HCT116 (cell line): ENCODE results near the gene STON2.

Experiments
- SP1 ChIP-seq: IDR thresholded peaks from 2 replicates; pipeline ENCODE4 v1.6.1; 2012; ENCODE audit warnings: low read depth
- TF ChIP-seq, protein P1 (sequence below), 3 experiments: fragments of 200-600 bp in 1 of 3; sonication (generic) in 1 of 3; IDR thresholded peaks in 2 of 3; conservative IDR thresholded peaks in 1 of 3; 2 replicates each; pipeline ENCODE4 v1.5.1; 2012 to 2017; ENCODE audit warnings: low read depth in 2 of 3, low read length in 2 of 3, antibody characterized with exemption in 1 of 3, borderline replicate concordance in 1 of 3, control low read depth in 1 of 3, mild to moderate bottlenecking in 1 of 3, mixed read lengths in 1 of 3, mixed run types in 1 of 3, moderate library complexity in 1 of 3; ENCODE audit not compliant: insufficient read depth in 1 of 3

DNA sequence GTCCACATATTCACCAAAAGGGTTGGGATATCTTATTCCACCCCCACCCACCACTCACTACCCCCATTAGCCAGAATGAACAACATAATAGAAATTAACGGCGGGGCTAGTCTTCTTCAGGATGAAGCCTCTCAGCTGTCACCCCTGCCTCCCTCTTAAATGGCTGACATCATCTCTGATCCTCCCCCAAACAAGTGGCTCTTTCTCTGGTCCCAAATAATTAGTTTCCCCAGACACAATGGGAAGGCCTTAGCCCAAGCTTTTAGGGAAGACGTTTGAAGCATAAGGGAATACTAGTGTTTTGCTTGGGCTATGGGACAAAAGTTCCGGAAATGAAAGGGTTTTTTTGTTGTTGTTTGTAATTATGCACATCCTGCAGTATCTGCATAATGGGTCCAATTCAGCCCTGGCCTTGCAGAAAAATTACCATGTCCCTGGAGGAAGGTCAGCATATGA, 13.8 kb downstream of the STON2 start:
- TF ChIP-seq, protein P1, sequence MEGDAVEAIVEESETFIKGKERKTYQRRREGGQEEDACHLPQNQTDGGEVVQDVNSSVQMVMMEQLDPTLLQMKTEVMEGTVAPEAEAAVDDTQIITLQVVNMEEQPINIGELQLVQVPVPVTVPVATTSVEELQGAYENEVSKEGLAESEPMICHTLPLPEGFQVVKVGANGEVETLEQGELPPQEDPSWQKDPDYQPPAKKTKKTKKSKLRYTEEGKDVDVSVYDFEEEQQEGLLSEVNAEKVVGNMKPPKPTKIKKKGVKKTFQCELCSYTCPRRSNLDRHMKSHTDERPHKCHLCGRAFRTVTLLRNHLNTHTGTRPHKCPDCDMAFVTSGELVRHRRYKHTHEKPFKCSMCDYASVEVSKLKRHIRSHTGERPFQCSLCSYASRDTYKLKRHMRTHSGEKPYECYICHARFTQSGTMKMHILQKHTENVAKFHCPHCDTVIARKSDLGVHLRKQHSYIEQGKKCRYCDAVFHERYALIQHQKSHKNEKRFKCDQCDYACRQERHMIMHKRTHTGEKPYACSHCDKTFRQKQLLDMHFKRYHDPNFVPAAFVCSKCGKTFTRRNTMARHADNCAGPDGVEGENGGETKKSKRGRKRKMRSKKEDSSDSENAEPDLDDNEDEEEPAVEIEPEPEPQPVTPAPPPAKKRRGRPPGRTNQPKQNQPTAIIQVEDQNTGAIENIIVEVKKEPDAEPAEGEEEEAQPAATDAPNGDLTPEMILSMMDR (IDR thresholded peaks at IDR 0.05 in 2 of 3, conservative IDR thresholded peaks at IDR 0.05 in 1 of 3; ENCODE audit: borderline replicate concordance in 1 of 3, insufficient read depth in 1 of 3, low read depth in 2 of 3, low read length in 2 of 3): no peak
- TF ChIP-seq SP1: no peak
